Chondrocyte (in vitro differentiated cells): Measurements from ENCODE around the gene EXOC7. TPM values are rescaled to one million over a fixed set of nuclear protein-coding genes. Genes with fewer than 3 reads are reported as not detected.

Experiments used
- DNase-seq: peaks from one replicate; pipeline ENCODE4 v3.0.0; 2021; ENCODE audit warnings: mixed read lengths, low spot score
- H3K27ac Mint-ChIP-seq: one replicate; pipeline ENCODE4 v1.8.0; 2021; ENCODE audit warnings: mild to moderate bottlenecking, moderate library complexity, mixed read lengths; ENCODE audit not compliant: unreplicated experiment
- H3K27me3 Mint-ChIP-seq: 2 replicates; pipeline ENCODE4 v1.8.0; 2021; ENCODE audit warnings: low read depth, mixed read lengths
- H3K36me3 Mint-ChIP-seq: 2 replicates; pipeline ENCODE4 v1.8.0; 2021; ENCODE audit warnings: low read depth, mixed read lengths
- H3K4me1 Mint-ChIP-seq: 2 replicates; pipeline ENCODE4 v1.8.0; 2021; ENCODE audit warnings: low read depth, mild to moderate bottlenecking, mixed read lengths
- H3K4me3 Mint-ChIP-seq: one replicate; pipeline ENCODE4 v1.8.0; 2021; ENCODE audit warnings: mild to moderate bottlenecking, moderate library complexity, mixed read lengths; ENCODE audit not compliant: unreplicated experiment
- H3K9me3 Mint-ChIP-seq: 2 replicates; pipeline ENCODE4 v1.8.0; 2021; ENCODE audit warnings: low read depth, mixed read lengths
- total RNA-seq: library from RNA; stranded (reverse); gene quantifications from 3 replicates; pipeline ENCODE4 v1.2.1, GENCODE V29; 2021
- TF ChIP-seq, protein P1 (sequence below): fragments of 200-600 bp; sonication (generic); IDR thresholded peaks from 2 replicates; pipeline ENCODE4 v1.5.0; 2021; ENCODE audit warnings: antibody characterized with exemption, mild to moderate bottlenecking, moderate library complexity

EXOC7 gene
- total RNA-seq, 1 donor from 2014 or later: 131 TPM

DNA sequence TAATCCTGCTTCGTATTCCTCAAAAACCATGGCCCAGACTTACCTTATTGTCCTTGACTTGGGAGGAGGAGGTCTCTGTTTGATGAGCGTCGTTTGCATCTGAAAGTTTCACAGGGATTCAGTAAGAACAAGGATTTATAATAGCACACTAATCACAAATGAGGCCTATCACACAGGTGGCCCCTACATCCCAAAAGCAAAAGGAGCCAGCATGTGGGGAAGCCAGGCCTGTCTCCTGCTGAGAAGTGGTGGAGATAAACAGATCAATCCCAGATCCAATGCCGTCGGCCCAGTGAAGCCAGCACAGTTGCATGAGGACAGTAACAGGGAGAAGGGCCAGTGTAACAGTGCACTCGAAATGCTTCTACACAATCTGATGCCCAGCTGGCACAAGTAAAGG lies 63.2 kb downstream of the EXOC7 start:
- Mint-ChIP-seq H3K27me3 (no peaks in the 10 kb centered on the region), H3K4me1 (no peaks in the 10 kb centered on the region), H3K27ac (no peak overlapping the region), H3K36me3 (peaks cover 45% of the 10 kb centered on the region), H3K9me3 (no peaks in the 10 kb centered on the region), H3K4me3 (no peak overlapping the region)
- TF ChIP-seq, protein P1, sequence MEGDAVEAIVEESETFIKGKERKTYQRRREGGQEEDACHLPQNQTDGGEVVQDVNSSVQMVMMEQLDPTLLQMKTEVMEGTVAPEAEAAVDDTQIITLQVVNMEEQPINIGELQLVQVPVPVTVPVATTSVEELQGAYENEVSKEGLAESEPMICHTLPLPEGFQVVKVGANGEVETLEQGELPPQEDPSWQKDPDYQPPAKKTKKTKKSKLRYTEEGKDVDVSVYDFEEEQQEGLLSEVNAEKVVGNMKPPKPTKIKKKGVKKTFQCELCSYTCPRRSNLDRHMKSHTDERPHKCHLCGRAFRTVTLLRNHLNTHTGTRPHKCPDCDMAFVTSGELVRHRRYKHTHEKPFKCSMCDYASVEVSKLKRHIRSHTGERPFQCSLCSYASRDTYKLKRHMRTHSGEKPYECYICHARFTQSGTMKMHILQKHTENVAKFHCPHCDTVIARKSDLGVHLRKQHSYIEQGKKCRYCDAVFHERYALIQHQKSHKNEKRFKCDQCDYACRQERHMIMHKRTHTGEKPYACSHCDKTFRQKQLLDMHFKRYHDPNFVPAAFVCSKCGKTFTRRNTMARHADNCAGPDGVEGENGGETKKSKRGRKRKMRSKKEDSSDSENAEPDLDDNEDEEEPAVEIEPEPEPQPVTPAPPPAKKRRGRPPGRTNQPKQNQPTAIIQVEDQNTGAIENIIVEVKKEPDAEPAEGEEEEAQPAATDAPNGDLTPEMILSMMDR: no peak
- no peak for DNase-seq

DNA sequence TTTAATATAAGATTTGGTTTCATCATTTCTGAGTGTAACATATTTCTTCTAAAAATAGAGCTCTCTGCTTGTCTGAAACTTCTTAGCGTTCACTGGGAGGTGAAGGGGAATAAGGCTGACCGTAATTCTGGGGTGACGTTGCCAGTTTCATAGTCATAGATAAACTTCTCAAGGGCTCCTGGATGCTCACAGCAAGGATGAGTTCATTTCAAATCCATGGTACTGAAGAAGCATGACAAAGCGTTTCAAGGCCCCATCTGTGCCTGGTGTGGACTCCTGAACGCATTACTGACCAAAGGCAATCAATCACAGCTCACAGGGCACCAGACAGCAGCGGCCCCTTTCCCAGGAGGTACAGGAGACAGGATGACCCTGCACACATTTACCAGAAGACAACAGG lies 64.5 kb downstream of the EXOC7 start:
- Mint-ChIP-seq H3K9me3 (no peaks in the 10 kb centered on the region), H3K36me3 (peaks cover 34% of the 10 kb centered on the region), H3K27me3 (no peaks in the 10 kb centered on the region)

DNA sequence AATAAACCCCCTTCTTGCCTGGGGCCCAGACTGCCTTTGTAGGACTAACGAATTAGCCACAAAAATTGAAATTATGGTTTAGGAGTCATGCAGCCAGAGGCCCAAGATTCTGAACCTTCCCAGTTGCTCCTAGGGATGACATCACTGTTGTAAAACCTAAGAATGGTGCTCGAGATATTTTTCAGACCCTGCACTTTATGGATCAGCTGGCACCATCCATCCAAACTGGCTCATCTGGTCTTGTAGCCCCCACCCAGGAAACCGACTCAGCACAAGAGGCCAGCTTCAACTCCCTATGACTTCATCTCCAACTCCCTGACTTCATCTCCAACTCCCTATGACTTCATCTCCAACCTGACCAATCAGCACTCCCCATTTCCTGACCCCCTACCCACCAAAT lies 65.5 kb downstream of the EXOC7 start:
- H3K4me1 Mint-ChIP-seq: peaks cover 5% of the 10 kb centered on the region
- H3K9me3 Mint-ChIP-seq: no peaks in the 10 kb centered on the region
- no peak overlapping the region for H3K4me3 Mint-ChIP-seq
- H3K27me3 Mint-ChIP-seq: no peaks in the 10 kb centered on the region
- DNase-seq: no peak
- no peak overlapping the region for H3K27ac Mint-ChIP-seq
- TF ChIP-seq, protein P1: no peak
- H3K36me3 Mint-ChIP-seq: peaks cover 25% of the 10 kb centered on the region

More for the DNA sequence above, 64.5 kb downstream of the EXOC7 start:
- DNase-seq: no peak
- Mint-ChIP-seq H3K4me1 (peaks cover 5% of the 10 kb centered on the region), H3K4me3 (no peak overlapping the region), H3K27ac (no peak overlapping the region)
- TF ChIP-seq, protein P1: no peak

DNA sequence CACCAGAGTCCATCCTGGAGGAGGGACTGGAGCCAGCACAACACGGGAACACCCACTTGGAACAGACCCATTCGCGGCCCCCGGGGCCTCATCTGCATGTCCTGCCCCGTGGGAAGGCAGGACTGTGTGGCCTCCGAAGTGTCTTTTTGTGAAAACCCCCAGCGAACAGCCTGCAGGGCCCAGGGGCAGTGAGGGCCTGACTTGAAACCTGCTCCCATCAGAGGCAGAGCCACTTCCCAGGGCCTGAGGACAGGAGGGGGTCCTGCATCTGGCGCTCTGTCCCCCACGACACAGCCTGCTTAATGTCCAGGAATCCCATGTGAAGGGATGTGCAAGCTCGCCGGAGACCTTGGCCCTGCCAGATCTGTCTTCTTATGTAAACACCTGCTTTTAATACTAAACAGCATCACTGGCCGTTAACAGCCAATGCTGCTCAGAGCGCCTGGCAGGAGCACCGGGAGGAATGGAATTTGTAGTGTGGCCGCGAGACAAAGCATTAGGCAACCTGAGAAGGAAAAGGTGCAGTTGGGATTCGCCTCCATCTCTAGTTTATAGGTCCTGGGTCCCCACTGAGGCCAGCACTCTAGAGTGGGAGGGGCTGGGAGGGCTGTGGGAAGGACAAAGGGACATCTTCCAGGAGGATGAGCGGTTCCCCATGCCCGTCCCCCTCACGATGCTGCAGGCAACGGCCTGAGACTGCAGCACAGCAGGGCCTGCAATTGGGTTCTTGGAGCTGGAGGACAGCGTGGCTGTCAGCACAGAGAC lies 66.9 kb downstream of the EXOC7 start:
- Mint-ChIP-seq H3K4me3 (no peak overlapping the region), H3K4me1 (peaks cover 5% of the 10 kb centered on the region), H3K9me3 (no peaks in the 10 kb centered on the region), H3K36me3 (peaks cover 25% of the 10 kb centered on the region), H3K27ac (no peak overlapping the region), H3K27me3 (no peaks in the 10 kb centered on the region)
- DNase-seq: no peak
- TF ChIP-seq, protein P1: no peak

DNA sequence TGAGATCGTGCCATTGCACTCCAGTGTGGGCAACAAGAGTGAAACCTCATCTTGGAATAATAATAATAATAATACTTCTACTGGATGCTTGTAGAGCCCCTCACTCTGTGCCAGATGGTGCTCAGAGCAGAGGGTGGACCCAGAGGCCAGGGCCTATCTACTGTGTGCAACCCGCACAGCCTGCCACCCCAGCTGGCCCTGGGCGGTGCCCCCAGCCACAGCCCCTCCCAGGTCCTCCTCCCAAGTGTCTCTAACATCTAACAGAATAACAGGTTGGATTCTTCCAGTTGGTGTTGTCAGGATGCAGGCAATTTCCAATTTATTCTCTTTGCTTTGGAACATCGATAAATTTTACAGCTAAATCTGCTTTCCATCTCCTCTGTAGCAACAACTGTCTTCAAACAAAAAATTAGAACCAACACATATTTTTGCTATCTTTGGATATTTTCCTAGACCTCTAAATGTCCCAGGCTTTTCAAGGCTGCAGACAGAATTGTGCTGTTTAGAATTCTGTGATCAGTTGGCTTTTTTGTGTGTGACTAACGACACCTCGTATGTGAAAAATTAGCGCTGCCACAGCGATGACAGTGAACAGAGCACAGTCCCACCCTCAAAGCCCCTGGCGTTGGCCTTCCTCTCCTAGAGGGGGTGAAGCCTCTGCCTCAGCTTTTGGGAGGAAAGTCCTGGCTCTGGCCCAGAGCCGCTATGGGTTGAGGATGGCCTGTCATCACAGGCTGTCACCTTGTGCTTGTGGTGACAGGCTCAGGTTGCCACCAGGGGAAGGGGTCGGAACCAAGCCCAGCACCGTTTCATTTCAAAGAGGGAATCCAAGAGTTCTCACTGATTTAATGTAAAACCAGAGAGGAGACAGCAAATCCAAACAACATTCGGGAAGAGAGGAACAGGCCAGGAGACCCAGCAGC lies 68.9 kb downstream of the EXOC7 start:
- Mint-ChIP-seq H3K4me3 (no peak overlapping the region), H3K9me3 (no peaks in the 10 kb centered on the region), H3K36me3 (peaks cover 12% of the 10 kb centered on the region), H3K4me1 (peaks cover 8% of the 10 kb centered on the region), H3K27ac (no peak overlapping the region), H3K27me3 (no peaks in the 10 kb centered on the region)
- no peak for DNase-seq
- TF ChIP-seq, protein P1: no peak
